K562 (cell line): ENCODE results near the gene VWA1. TPM values are rescaled to one million over a fixed set of nuclear protein-coding genes. Genes with fewer than 3 reads are reported as not detected.

Experiments
- CBFA2T3 ChIP-seq: fragments of 450-650 bp; IDR thresholded peaks from 2 replicates; pipeline ENCODE4 v1.6.1; 2017
- MIER1 ChIP-seq: fragments of 450-650 bp; IDR thresholded peaks from 2 replicates; pipeline ENCODE4 v1.6.1; 2016; ENCODE audit warnings: antibody characterized with exemption, mild to moderate bottlenecking, low read depth
- MXI1 ChIP-seq: IDR thresholded peaks from 2 replicates; pipeline ENCODE4 v1.6.1; 2011; ENCODE audit warnings: low read depth, mild to moderate bottlenecking, improper control_type of control experiment, low read length
- TAF7 ChIP-seq: fragments of 450-650 bp; IDR thresholded peaks from 2 replicates; pipeline ENCODE4 v1.6.1; 2016; ENCODE audit warnings: missing genetic modification characterization, missing compliant biosample characterization
- ZNF408 ChIP-seq: fragments of 250-450 bp; sonication (Bioruptor Pico); IDR thresholded peaks from 2 replicates; pipeline ENCODE4 v1.4.0; 2020; ENCODE audit warnings: low read depth, mild to moderate bottlenecking, moderate library complexity
- ZNF668 ChIP-seq: fragments of 250-450 bp; sonication (Bioruptor Pico); IDR thresholded peaks from 2 replicates; pipeline ENCODE4 v1.8.0; 2022; ENCODE audit warnings: mild to moderate bottlenecking, inconsistent platforms
- polyA plus RNA-seq, 8 experiments: library from polyadenylated mRNA; depleted of rRNA in 4 of 8; stranded (reverse) in 5 of 8; unstranded in 3 of 8; fragments of >200 nt; fragmentation: Nextera tagmentation in 2 of 8; fragmentation: Illumina TruSeq in 1 of 8; extraction: Ambion mirVana in 2 of 8; extraction: Trizol in 1 of 8; gene quantifications; 2 replicates each; pipeline versions ENCODE4 v1.2.1 to v1.2.3, GENCODE V29; 2011 to 2014; ENCODE audit warnings: inconsistent platforms in 1 of 8, missing spikeins in 1 of 8
- total RNA-seq, 7 experiments: library from RNA; depleted of rRNA in 6 of 7; stranded (reverse); fragments of >200 nt in 6 of 7; fragmentation: Illumina TruSeq in 2 of 7; extraction: Trizol in 2 of 7; gene quantifications; 2 replicates each; pipeline versions ENCODE4 v1.2.1 to v1.2.3, GENCODE V29; 2011 to 2021; ENCODE audit warnings: low replicate concordance in 1 of 7
- TF ChIP-seq, protein P1 (sequence below): fragments of 250-450 bp; sonication (Bioruptor Pico); IDR thresholded peaks from 2 replicates; pipeline ENCODE4 v1.9.0; 2021; ENCODE audit warnings: mild to moderate bottlenecking, inconsistent platforms
- TF ChIP-seq, protein P2 (sequence below): fragments of 450-650 bp; conservative IDR thresholded peaks from 2 replicates; pipeline ENCODE4 v1.6.1; 2016; ENCODE audit warnings: missing genetic modification characterization, low read depth, mild to moderate bottlenecking, control low read depth, missing compliant biosample characterization
- TF ChIP-seq, protein P3 (sequence below): sonication (generic); formaldehyde crosslinking; IDR thresholded peaks from 2 replicates; pipeline ENCODE4 v1.8.1; 2022; ENCODE audit warnings: missing genetic modification reagents
- TF ChIP-seq, protein P4 (sequence below): fragments of 250-450 bp; sonication (Bioruptor Pico); IDR thresholded peaks from 2 replicates; pipeline ENCODE4 v1.5.0; 2021
- TF ChIP-seq, protein P5 (sequence below): fragments of 450-650 bp; formaldehyde crosslinking; IDR thresholded peaks from 2 replicates; pipeline ENCODE4 v1.4.0; 2020; ENCODE audit warnings: mild to moderate bottlenecking, moderate library complexity
- TF ChIP-seq, protein P6 (sequence below), 2 experiments: fragments of 450-650 bp; IDR thresholded peaks; 2 replicates each; pipeline ENCODE4 v1.6.1; 2018; ENCODE audit warnings: mild to moderate bottlenecking in 2 of 2, low read depth in 1 of 2; ENCODE audit not compliant: partially characterized antibody in 2 of 2
- TF ChIP-seq, protein P7 (sequence below): fragments of 450-650 bp; conservative IDR thresholded peaks from 2 replicates; pipeline ENCODE4 v1.6.1; 2016; ENCODE audit warnings: missing genetic modification characterization, low read depth, mild to moderate bottlenecking, missing compliant biosample characterization, moderate library complexity

The VWA1 gene
- total and polyA plus RNA-seq, 9 of the 15 experiments (the other 6 are each of a cell fraction or from before 2014, with no cell fraction given): 0.01 to 6.4 (median 0.85) TPM

DNA sequence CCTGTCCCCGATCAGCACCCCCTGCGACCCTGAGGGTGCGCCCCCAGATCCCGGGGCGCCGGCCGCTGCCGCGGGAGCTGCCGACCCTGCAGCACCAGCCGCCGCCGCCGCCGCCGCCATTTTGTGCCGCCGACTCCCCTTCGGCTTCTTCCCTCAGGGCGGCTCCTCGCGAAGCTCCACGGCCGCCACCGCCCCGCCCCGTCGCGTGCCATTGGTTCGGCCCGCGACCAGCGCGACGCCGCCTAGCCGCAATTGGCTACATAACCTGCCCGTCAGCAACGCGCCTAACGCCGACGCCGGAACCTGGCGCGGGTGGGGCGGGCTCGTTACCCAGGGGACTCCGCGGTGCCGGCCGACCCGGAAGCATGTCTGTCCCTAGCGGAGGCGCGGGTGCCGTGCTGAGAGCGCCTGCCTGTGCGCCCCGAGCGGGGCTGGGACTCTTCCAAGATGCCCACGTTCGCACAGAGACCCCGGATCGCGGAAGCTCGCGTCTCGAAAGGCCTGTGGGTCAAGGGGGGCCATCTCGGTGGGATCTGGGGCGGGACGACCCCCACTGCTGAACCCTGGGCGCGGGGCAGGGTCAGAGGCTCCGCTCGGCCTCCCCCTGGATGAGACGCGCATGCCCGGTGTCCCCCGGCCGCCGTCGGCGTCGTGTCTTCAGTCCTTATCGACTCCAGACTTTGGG, 36.2 kb upstream of the VWA1 start, which contains the start of gene CCNL2 (continued):
- TF ChIP-seq, protein P1, sequence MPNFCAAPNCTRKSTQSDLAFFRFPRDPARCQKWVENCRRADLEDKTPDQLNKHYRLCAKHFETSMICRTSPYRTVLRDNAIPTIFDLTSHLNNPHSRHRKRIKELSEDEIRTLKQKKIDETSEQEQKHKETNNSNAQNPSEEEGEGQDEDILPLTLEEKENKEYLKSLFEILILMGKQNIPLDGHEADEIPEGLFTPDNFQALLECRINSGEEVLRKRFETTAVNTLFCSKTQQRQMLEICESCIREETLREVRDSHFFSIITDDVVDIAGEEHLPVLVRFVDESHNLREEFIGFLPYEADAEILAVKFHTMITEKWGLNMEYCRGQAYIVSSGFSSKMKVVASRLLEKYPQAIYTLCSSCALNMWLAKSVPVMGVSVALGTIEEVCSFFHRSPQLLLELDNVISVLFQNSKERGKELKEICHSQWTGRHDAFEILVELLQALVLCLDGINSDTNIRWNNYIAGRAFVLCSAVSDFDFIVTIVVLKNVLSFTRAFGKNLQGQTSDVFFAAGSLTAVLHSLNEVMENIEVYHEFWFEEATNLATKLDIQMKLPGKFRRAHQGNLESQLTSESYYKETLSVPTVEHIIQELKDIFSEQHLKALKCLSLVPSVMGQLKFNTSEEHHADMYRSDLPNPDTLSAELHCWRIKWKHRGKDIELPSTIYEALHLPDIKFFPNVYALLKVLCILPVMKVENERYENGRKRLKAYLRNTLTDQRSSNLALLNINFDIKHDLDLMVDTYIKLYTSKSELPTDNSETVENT: peak; percentile 73
- TF ChIP-seq ZNF408 (CRISPR knock-in tag) (no peak), CBFA2T3 (0 out of 2 replicates have a peak, but pooled peaks have one; percentile 6), ZNF668 (CRISPR knock-in tag) (no peak), TAF7 (tag) (no peak), MXI1 (peak; percentile 84; the same call in 1 of the 2 replicates), MIER1 (no peak)
- TF ChIP-seq, protein P2, sequence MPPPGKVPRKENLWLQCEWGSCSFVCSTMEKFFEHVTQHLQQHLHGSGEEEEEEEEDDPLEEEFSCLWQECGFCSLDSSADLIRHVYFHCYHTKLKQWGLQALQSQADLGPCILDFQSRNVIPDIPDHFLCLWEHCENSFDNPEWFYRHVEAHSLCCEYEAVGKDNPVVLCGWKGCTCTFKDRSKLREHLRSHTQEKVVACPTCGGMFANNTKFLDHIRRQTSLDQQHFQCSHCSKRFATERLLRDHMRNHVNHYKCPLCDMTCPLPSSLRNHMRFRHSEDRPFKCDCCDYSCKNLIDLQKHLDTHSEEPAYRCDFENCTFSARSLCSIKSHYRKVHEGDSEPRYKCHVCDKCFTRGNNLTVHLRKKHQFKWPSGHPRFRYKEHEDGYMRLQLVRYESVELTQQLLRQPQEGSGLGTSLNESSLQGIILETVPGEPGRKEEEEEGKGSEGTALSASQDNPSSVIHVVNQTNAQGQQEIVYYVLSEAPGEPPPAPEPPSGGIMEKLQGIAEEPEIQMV (tag): no peak
- TF ChIP-seq, protein P3, sequence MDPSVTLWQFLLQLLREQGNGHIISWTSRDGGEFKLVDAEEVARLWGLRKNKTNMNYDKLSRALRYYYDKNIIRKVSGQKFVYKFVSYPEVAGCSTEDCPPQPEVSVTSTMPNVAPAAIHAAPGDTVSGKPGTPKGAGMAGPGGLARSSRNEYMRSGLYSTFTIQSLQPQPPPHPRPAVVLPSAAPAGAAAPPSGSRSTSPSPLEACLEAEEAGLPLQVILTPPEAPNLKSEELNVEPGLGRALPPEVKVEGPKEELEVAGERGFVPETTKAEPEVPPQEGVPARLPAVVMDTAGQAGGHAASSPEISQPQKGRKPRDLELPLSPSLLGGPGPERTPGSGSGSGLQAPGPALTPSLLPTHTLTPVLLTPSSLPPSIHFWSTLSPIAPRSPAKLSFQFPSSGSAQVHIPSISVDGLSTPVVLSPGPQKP (CRISPR knock-in tag): no peak
- TF ChIP-seq, protein P4, sequence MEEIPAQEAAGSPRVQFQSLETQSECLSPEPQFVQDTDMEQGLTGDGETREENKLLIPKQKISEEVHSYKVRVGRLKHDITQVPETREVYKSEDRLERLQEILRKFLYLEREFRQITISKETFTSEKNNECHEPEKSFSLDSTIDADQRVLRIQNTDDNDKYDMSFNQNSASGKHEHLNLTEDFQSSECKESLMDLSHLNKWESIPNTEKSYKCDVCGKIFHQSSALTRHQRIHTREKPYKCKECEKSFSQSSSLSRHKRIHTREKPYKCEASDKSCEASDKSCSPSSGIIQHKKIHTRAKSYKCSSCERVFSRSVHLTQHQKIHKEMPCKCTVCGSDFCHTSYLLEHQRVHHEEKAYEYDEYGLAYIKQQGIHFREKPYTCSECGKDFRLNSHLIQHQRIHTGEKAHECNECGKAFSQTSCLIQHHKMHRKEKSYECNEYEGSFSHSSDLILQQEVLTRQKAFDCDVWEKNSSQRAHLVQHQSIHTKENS (CRISPR knock-in tag): no peak
- TF ChIP-seq, protein P5, sequence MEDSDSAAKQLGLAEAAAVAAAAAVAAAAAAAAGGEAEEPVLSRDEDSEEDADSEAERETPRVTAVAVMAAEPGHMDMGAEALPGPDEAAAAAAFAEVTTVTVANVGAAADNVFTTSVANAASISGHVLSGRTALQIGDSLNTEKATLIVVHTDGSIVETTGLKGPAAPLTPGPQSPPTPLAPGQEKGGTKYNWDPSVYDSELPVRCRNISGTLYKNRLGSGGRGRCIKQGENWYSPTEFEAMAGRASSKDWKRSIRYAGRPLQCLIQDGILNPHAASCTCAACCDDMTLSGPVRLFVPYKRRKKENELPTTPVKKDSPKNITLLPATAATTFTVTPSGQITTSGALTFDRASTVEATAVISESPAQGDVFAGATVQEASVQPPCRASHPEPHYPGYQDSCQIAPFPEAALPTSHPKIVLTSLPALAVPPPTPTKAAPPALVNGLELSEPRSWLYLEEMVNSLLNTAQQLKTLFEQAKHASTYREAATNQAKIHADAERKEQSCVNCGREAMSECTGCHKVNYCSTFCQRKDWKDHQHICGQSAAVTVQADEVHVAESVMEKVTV (CRISPR knock-in tag): no peak
- TF ChIP-seq, protein P6, sequence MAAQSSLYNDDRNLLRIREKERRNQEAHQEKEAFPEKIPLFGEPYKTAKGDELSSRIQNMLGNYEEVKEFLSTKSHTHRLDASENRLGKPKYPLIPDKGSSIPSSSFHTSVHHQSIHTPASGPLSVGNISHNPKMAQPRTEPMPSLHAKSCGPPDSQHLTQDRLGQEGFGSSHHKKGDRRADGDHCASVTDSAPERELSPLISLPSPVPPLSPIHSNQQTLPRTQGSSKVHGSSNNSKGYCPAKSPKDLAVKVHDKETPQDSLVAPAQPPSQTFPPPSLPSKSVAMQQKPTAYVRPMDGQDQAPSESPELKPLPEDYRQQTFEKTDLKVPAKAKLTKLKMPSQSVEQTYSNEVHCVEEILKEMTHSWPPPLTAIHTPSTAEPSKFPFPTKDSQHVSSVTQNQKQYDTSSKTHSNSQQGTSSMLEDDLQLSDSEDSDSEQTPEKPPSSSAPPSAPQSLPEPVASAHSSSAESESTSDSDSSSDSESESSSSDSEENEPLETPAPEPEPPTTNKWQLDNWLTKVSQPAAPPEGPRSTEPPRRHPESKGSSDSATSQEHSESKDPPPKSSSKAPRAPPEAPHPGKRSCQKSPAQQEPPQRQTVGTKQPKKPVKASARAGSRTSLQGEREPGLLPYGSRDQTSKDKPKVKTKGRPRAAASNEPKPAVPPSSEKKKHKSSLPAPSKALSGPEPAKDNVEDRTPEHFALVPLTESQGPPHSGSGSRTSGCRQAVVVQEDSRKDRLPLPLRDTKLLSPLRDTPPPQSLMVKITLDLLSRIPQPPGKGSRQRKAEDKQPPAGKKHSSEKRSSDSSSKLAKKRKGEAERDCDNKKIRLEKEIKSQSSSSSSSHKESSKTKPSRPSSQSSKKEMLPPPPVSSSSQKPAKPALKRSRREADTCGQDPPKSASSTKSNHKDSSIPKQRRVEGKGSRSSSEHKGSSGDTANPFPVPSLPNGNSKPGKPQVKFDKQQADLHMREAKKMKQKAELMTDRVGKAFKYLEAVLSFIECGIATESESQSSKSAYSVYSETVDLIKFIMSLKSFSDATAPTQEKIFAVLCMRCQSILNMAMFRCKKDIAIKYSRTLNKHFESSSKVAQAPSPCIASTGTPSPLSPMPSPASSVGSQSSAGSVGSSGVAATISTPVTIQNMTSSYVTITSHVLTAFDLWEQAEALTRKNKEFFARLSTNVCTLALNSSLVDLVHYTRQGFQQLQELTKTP (IDR thresholded peaks at IDR 0.05; ENCODE audit: low read depth in 1 of 2, partially characterized antibody in 2 of 2): peak in 1 of 2 experiments; percentile 54
- TF ChIP-seq, protein P7, sequence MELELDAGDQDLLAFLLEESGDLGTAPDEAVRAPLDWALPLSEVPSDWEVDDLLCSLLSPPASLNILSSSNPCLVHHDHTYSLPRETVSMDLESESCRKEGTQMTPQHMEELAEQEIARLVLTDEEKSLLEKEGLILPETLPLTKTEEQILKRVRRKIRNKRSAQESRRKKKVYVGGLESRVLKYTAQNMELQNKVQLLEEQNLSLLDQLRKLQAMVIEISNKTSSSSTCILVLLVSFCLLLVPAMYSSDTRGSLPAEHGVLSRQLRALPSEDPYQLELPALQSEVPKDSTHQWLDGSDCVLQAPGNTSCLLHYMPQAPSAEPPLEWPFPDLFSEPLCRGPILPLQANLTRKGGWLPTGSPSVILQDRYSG (tag): no peak
